Measurements from ENCODE around the gene CFAP410.

CFAP410 gene

GRCh38 chr21:44338971-44339910 lies at the start of gene CFAP410:
CFAP410 (minus strand) TSS chr21:44339390; CDS start chr21:44339194, 196 bp downstream.
- peak; percentile 93 to 95 for DNase-seq (ENCODE audit: low read depth in 2 of 2)

DNA sequence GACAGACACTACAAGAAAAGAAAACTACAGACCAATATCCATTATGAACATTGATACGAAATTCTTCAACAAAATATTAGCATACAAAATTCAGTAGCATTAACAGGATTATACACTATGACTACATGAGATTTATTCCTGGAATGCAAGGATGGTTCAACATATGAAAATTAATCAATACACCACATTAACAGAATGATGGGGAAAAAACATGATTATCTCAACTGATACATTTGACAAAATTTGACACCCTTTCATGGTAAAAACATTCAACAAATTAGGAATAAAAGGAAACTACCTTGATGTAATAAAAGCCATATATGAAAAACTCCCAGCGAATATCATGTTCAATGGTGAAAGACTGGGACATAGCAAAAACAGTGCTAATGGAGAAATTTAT lies 45.8 kb upstream of the CFAP410 start:
- DNase-seq (ENCODE audit: low read depth in 2 of 2), result no peak

GRCh38 chr21:44383216-44383615 lies 44.0 kb upstream of the CFAP410 start:
- DNase-seq (ENCODE audit: low read depth in 2 of 2), result no peak

DNA sequence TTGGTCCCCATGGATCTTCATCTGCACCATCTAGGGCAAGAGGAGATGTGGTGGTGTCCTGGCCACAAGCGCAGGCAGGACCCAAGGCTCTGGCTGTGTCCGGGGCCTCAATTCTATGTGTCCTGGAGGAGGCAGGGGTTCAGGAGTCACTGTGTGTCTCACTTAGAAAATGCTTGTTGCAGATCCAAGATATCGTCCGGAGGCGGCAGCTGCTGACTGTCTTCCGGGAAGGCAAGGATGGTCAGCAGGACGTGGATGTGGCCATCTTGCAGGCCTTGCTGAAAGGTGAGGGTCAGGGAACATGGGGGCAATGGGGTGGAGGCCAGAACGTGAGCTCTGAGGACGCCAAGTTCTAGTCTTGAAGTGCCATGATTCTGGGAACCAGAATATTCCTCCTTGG lies 43.3 kb upstream of the CFAP410 start:
- no peak for DNase-seq (ENCODE audit: low read depth in 2 of 2)

DNA sequence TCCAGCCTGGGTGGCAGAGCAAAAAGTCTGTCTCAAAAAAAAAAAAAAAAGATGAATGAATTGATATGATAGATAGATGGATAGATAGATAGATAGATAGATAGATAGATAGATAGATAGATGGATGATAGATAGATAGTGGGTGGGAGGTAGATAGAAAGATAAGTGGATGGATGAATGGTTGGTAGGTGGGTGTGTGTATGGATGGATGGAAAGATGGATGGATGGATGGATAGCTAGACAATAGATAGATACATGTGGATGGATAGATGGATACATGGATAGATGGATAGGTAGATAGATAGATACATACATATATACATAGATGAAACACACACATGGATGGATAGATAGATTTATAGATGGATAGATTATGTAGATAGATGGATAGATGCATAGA lies 42.7 kb upstream of the CFAP410 start:
- no peak for DNase-seq (ENCODE audit: low read depth in 2 of 2)

DNA sequence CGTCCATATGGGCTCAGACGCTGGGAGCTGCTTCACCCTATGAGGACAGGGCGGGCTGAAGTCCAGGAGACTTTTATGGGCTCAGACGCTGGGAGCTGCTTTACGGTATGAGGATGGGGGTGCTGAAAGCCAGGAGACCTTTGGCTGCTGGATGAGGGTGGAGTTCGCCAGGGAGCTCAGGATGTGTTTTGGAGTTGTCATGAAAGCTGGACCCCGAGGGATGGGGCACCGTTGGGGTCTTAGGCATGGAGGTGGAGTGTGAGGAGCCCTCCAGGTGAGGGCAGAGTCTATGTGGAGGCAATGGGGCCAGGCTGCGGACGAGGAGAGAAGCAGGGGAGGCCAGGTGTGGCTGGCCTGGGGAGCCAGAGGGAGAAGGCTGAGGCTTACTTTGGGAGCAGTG lies 41.7 kb upstream of the CFAP410 start:
- DNase-seq (ENCODE audit: low read depth in 2 of 2), result no peak

GRCh38 chr21:44379991-44380865 lies 41.0 kb upstream of the CFAP410 start:
- no peak for DNase-seq (ENCODE audit: low read depth in 2 of 2)

- DNase-seq (ENCODE audit: low read depth in 2 of 2), result no peak
Measured at GRCh38 chr21:44379515-44379848, 40.3 kb upstream of the CFAP410 start.

GRCh38 chr21:44378646-44379514 lies 39.7 kb upstream of the CFAP410 start:
- DNase-seq (ENCODE audit: low read depth in 2 of 2), result no peak

- DNase-seq (ENCODE audit: low read depth in 2 of 2), result no peak
Measured at GRCh38 chr21:44377922-44378645, 38.9 kb upstream of the CFAP410 start.

GRCh38 chr21:44377201-44377921 lies 38.2 kb upstream of the CFAP410 start:
- no peak for DNase-seq (ENCODE audit: low read depth in 2 of 2)

GRCh38 chr21:44376606-44377005 lies 37.4 kb upstream of the CFAP410 start:
- DNase-seq (ENCODE audit: low read depth in 2 of 2), result no peak

DNA sequence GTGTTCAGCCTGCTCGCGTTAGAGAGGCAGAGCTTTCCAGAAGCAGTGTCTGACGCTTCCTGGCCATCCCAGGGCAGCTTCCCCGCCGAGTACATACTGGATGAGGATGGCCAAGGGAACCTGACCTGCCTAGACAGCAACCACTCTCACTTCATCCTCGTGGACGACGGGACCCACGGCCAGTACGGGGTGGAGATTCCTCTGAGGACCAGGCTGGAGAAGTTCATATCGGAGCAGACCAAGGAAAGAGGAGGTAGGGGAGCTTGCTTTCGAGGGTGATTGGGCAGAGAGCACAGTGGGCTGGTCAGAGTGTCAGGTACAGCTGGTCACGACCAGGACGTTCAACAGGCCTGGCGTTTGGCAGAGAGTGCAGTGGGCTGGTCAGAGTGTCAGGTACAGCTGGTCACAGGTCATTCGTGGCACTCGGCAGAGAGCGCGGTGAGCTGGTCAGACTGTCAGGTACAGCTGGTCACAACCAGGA lies 36.6 kb upstream of the CFAP410 start:
- no peak for DNase-seq (ENCODE audit: low read depth in 2 of 2)

DNA sequence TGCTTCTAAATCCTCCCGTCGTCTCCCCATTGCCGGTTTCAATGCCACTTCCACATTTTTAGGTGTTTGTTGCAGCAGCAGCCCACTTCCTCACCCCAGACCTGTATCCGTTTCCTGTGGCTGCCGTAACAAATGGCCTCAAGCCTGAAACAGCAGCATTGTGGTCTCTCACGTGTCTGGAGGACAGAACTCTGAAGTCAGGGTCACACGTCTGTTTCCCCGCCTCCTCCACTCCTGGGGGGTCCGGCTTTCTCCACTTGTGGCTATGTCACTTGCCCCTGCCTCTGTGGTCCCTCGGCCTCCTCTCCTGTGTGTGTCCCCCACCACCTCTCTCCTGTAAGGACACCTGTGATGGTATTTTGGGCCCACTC lies 36.1 kb upstream of the CFAP410 start:
- no peak for DNase-seq (ENCODE audit: low read depth in 2 of 2)

- no peak for DNase-seq (ENCODE audit: low read depth in 2 of 2)
Measured at GRCh38 chr21:44374601-44375280, 35.6 kb upstream of the CFAP410 start.

GRCh38 chr21:44372616-44373015 lies 33.4 kb upstream of the CFAP410 start:
- no peak for DNase-seq (ENCODE audit: low read depth in 2 of 2)

GRCh38 chr21:44371596-44371995 lies 32.4 kb upstream of the CFAP410 start:
- no peak for DNase-seq (ENCODE audit: low read depth in 2 of 2)

GRCh38 chr21:44370786-44371410 lies 31.7 kb upstream of the CFAP410 start:
- DNase-seq (ENCODE audit: low read depth in 2 of 2), result no peak

DNA sequence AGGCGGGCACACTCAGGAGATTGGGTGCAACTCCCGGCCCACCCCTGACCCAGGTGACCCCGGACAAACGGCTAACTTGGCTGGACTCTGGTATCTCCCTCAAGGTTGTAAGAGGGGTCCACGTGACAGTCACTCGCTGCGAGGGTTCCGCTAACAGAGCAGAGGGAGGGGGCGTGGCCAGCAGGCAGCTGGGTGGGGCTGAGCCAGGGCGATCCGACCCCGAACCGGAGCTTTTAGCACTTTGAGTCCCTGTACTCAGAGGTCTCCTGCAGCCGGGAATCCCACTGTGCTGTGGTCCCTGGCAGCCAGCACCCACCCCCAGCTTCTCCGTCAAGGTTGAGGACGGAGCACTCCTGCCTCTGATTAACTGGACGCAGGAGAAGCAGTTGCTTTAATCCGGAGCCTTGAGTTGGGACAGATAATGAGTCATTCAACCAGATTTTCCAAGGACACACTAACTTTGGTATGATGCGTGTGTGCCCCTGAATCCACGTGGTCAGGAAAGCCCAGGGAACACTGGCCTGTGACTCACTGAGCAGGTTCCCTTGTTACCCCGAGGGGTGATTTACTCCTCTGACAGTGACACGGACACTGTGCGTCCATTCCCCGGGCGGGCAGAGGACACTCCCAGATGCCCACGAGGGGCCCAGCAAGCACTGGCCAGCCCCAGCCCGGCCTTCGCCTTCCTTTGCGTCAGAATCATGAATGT lies 31.0 kb upstream of the CFAP410 start:
- DNase-seq (ENCODE audit: low read depth in 2 of 2), result no peak

Measured in stimulated activated CD8-positive, alpha-beta memory T cell treated with anti-CD3 and anti-CD28 coated beads, Interleukin-15, amount 100 ng/mL, for 48 hours (primary cell).